CD4-positive, alpha-beta T cell treated with Interleukin-21 for 1 hour (primary cell): ENCODE measurements around the gene CACNA1C.
"Not testable (repeated sequence)": the region's sequence is repeated elsewhere in the genome, so short reads cannot be mapped to it uniquely, and the experiment has no call there.

Experiments used
- DNase-seq: peaks from one replicate; pipeline ENCODE4 v3.0.0-alpha.2; 2020

Gene CACNA1C

DNA sequence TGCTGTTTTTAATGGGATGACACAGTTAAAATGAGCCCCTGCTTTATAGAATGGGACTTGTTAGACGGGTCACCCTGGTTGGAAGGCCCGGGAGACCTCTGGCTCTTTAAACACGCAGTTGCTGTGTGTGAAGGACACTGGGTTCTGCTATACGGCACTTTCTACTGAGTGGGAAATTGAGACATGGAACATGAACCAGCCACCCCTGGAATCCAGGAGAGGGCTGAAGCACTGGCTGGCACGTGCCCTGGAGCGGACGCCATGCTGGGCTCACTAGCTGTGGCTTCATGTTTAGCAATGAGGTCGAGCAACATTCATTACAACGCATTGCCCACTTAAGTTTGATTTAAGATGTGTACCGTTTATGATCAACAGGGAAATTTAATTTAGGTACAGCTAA is 23.9 kb downstream of the CACNA1C start:
- DNase-seq = no peak

DNA sequence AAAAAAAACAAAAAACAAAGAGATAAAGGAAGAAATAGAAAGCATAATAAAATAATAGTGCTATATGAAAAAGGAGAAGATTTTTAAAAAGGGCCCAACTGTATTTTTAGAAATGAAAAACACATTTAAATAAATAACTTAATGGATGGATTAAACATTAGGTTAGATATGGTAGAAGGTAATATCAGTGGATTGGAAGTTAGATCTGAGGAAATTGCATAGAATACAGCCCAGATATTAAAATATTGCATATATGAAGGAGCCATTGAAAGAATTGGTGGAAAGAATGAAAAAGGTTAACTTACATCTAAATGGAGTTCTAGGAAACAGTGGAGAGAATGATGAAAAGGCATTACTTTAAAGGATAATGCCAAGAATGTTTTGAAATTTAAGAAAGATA is 27.8 kb downstream of the CACNA1C start:
- no peak for DNase-seq

DNA sequence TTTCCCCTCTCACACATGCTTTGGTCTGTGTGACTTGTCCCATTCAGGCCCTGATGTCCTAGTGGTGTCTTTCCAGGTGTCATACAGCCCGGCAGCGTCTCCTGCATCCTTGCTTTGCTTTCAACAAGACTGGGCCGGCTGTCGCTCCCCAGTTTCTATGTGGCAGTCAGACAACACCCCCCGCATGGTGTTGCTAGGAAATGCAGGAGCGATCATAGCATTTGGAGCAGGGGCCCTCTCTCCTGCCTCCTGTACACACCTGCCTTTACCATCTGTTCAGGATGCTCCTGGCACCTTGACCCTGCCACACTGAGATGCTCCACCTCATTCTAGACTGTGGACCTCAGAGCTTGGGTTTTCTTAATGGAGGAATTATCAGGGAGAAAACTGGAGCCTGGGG is 29.5 kb downstream of the CACNA1C start:
- no peak for DNase-seq

DNA sequence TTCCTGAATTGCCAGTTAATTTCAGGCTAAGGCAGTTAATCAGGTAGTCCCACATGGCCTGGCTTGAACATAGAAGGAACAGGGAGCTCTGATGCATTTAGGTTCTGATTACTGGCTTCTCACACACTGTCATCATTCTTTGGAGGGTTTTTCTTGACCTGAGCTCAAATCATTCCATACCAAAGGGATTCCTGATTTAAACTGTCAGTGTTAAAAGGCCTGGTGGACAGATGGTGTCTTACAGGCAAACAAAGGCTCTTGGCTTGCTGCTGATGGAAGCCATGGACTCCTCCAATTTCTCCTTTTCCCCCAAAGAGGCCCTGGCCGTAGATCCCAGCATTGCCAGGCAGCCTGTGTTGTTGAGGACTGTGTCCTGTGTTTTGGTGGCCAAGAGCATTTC is 30.2 kb downstream of the CACNA1C start:
- DNase-seq = no peak

DNA sequence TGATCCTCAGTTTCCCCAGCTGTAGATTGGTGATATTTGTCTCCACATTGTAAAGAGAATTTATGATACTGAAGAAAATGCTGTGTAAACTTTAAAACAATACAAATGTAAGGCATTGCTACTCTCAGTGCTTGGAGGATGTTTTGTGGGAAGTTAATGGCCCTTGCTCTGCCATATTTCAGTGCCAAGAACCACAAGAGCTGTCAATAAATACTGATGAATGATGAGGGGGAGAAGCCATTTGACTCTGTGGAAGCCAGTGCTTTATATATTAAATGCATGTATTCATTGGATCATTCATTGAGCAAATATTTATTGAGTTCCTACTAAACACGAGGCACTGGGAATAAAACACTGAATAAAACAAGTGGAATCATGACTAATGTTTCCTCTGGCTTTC is 30.8 kb downstream of the CACNA1C start:
- no peak for DNase-seq

DNA sequence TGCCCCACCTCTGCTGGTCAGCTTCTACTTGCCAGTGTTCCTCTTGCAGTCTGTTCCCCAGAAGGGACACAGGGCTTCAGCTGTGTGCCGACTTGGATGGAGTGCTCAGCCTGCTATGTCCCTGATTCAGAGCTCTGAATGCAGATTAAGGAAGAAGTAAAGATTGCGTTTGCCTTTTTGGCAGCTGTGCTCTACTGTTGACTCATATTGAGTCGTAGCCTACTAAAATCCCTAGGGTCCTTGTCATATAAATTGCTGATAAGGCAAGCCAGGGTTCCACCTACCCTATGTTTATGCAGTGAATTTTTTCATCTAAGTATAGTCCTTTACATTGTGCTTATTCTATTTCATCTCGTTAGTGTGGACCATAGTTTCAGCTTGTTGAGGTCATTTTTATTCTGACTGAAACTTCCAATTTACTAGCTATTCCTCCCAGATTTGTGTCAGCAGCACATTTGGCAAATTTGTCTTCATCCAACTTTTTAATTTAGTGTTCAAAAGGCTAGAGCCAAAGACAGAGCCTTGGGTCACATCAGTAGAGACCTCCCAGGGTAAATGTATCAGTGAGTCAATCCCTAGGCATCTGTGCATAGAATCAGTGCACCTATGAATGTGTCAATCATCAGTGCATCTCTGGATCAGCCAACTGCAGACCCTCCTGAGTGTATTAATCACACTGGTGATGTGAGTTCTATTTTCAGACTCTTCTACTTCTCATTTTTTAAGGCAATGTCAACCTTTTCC is 31.9 kb downstream of the CACNA1C start:
- DNase-seq = no peak

DNA sequence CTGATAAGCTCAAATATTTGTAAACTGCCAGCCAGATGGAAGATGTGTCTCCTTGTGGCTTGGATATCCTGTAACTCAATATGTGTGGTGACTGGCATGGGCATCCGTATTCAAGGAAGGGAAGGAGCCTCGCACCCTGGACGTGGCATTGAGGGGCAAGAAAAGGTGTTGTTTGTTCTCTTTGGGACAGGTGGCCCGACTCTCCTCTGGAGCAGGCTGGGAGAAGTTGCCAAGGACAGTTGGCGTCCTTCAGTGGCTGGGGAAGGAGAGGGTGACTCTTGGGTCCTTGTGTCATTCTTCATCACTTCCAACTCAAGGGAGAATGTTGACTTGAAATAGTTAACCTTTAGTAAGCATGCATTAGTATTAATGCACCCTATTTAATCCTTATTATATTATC is 39.6 kb downstream of the CACNA1C start:
- no peak for DNase-seq

DNA sequence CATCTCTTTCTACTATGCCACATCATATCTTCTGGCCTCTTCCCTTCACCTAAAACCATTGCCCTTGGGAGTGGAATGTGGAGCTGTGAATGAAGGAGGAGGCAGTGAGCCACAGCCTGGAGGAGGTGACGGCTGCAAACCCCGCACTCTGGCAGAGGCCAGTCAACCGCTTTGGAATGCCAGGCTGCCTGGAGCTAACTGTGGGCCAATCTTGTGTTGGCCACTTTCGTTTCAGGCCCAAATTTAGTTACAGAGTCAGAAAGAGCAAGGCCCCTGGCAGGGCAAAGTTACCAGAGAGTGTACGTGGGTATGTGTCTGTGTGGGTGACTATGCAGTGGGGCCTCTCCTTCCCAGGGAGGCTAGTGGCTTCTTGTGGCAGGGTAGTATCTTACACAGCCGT is 40.1 kb downstream of the CACNA1C start:
- DNase-seq = no peak

DNA sequence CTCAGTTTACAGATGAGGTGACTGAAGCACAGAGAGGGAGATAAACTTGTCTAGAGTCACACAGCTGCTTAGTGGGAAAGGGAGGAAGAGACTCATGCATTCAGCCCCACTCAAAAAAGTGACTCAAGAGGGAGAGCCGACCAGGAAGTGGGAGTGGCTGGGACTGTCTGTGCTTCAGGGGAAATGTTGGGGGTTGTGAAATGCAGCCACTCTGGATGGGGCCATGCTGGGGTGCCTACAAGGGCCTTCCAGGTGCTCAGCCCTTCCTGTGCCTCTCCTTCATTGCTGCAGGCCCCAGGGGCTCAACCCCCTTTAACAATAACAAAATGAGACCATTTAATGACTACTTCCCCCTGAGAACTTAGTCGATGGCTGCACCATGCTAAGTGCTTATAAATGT is 41.8 kb downstream of the CACNA1C start:
- no peak for DNase-seq

DNA sequence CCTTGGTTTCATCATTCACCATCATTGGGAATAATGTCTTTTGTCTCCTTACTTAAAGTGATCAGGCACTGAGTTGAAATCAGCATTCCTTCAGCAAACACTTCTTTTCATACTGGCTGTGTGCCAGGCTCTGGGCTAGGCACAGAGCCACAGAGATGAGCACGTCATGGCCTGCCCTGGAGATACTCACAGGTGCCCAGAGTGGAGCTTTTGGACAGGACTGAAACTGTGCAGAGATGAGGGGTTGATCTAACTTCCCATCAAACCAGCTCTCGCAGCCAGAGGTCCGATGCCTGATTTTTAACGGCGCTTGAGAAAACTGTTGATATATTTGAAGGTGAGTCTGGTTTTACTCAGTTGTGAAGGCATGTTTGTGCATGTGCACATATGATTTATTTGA is 43.1 kb downstream of the CACNA1C start:
- DNase-seq = no peak

DNA sequence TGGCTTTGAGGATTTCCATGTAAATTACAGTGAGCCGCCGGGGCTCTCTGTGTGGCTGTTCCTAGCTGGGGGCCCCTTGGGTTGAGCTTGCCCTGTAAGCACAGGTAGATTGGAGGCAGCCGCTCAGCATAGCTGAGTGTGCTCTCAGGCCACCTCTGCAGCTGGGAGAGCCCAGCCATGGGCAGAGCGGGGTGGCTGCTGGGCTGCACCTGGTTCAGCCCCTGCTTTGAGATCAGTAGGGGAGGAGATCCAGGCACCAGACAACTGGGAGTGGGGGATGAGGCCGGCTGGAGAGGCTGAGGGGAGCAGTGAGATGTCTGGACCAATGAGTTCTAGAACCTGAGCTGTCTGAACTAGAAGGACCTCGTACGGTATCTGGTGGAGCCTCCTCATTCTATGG is 44.8 kb downstream of the CACNA1C start:
- DNase-seq = no peak

DNA sequence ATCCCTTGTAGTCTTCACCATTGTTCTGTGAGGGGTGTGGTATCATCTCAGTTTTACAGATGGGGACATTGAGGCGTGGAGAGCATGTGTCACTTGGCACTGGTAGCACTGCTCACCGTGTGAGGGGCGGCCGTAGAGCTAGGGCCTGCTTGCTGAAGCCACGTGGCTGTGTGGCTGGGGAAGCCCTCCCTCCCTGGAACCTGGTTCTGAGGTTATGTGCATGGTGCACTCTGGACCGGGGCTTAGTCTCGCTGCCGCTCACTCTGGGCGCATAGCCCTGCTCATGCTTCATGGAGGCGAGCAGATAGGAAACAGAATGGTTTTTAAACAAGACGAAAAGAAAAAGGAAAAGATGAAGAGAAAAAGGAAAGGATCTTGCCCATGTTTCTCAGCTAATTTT is 46.1 kb downstream of the CACNA1C start:
- DNase-seq = no peak

DNA sequence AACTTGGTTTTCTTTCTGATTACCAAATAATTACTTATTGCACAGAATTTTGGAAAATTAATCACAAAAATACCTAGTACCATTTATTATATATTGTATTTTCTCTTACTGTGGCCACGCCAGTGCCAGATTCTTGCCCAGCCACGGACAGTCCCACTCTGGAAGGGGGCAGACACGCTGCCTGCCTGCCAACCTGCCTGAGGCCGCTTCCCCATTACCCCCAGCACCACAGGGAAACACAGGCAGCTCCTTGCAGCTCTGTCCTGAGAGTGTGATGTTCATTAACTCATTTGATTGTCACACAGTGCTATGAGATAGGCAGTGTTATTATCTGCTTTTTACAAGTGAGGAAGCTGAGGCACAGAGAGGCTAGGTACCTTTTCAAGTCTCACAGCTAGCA is 46.8 kb downstream of the CACNA1C start:
- no peak for DNase-seq

DNA sequence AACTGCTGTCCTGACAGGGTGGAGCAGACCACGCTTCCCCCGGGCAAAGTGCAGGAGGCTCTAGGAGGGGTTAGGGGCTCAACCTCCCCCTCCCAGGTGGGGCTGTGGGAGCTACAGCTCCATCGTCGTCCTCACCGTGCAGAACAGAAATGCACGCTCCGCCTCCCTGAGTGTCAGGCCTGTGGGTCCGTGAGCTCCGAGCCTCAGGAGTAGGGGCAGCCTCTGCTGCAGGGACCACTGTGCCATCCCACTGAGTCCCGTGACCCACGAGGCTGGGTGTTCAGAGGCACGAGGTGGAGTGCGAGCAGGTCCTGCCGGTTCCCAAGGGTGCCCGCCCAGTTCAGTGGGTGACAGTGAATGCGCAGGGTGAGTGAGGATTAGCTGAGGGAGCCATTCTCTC is 48.6 kb downstream of the CACNA1C start:
- DNase-seq = no peak

DNA sequence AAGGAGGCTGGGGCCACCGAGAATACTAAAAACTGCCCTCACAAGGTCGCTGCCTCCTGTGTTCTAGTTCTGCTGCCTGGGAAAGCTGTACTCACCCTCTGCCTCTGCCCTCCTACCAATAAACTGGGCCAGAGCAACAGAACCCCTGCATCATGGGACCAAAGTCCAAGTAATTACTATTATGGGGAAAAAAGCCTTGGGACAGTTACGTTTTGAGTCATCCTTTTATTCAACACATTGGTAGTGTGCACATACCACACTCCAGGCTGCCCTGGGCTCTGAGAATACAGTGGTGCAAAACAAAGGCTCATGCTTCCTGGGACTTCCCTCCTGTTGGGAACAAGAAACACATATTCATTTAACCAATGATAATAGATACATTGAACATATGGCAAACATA is 49.0 kb downstream of the CACNA1C start:
- no peak for DNase-seq

DNA sequence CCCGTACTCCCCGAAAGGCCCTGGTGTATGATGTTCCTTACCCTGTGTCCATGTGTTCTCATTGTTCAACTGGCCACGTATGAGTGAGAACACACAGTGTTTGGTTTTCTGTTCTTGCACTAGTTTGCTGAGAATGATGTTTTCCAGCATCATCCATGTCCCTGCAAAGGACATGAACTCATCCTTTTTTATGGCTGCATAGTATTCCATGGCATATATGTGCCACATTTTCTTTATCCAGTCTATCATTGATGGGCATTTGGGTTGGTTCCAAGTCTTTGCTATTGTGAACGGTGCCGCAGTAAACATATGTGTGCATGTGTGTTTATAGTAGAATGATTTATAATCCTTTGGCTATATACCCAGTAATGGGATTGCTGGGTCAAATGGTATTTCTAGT is 49.9 kb downstream of the CACNA1C start:
- DNase-seq = not testable (repeated sequence)

DNA sequence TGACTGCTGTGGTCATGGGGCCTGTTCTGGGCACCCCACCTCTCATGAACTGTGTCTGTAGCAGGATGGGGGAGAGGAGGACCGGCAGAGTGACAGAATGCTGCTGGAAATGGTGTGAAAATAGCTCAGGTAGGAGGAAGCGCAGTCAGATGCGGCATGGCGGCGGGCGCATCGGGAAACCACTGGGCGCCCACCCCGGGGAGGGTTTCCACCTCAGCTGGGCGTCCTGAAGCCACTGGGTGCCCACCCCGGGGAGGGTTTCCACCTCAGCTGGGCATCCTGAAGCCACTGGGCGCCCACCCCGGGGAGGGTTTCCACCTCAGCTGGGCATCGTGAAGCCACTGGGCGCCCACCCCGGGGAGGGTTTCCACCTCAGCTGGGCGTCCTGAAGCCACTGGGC is 52.6 kb downstream of the CACNA1C start:
- not testable (repeated sequence) for DNase-seq

DNA sequence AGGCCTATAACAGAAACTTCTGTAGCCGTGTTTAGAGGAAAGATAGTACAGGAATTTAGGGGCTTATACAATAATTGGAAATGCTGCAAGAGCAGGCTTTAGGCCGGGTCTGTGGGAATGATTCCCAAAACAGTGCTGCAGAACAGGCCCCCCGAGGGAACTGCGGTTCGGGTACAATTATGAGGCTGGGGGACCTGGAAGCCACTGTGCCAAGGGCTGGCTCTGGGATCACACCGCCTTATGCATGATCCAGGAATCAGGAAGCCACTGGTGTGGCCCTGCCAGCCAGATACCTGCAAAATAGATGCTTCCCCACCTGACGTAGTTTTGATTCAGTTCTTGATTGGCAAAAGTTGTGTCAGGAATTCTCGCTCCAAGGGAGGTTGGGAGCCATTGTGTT is 55.4 kb downstream of the CACNA1C start:
- no peak for DNase-seq

DNA sequence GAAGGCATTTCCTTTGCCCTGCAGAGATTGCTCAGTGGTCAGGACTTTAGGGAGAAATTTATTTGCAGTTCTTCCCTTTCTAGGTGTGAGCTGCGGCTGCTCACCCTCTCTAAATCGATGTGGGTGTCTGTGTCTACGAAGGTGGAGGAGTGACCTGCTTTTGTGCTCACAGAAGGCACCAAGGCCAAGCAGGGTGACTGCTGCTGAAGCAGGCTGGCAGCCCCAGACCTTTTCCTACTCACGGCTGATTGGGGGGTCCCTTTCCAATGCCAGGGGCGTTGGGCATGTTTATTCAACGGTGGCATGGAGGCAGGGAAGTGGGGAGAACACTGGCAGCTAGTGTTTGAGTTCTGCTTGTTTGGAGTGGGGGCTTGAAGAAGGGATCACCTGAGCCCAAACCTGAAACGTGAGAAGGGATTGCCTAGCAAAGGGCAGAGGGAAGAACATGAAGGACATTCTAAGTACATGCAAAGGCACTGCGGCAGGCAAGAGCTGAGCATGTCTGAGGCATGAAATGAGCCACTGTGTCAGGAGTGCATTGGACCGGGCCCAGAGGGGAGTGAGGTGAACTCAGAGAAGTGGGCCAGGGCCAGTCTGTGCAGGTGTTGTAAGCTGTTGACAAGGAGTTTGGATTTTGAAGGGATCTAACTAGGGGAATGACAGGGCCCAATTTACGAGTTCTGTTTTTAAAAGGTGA is 56.3 kb downstream of the CACNA1C start:
- DNase-seq = no peak

DNA sequence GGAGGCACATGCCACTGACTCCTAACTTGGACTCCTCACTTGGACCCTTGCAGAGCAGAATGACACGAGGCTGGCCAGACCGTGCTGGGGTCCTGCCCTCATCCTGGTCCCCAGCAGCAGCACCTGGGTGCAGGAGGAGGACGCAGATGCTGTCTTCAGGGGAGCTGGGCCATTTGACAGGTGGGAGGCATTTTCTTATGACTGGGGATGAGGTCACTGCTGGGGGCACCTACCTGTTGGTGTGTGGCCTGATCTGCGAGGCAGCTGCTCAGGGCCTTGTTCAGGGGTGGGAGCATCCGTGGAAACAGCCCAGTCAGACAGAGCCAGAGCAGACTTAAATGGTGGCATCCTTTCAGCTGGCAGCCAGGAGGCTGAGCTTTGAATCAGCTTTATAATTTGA is 57.3 kb downstream of the CACNA1C start:
- no peak for DNase-seq

DNA sequence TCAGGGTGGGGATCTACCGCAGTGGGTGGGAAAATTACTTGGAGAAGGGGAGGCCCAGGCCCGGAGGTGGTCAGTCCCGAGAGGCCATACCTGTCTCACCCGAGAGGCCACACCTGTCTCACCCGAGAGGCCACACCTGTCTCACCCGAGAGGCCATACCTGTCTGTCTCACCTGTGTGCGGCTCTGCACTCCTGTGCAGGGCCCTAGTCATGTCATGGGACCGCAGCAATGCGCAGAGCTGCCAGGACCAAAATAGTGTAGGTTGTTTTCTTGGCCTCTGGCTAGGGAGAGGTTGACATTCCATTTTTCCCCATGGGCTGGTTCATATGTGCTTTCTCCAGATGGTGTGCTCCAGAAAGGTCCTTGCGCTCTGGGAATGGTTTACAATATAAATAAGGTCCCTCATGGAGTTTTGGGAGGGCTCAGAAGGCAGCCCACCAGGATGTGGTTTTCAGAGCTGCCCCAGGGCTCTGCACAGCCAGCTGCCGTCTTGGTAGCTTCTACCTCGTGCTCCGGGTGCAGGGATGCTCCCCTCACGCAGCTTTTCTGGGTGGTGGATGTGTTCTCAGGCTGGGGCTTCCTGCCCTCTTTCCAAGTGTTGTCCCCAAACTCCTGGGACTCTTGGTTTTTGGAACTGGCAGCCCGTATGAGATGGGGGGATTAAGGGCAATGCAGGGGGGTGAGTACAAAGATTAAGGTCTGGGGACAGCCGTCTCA is 58.2 kb downstream of the CACNA1C start:
- DNase-seq = no peak

DNA sequence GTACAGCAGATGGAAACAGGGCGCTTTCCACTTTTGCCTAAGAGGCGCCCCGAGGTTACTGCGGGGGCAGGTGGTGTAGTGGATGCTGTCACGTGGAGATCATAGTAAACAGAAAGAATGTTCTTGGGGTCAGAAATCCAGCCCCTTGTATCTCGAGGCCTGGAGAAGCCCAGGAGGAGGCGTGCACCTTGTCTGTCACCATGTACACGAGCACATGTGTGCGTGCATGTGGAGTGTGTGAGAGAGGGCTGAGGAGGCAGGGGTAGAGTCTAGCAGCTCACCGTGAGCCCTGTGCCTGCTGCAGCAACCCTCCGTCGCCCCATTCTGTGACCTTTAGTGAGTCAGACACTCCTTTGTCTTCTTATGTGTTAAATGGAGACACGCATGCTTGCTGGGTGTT is 59.0 kb downstream of the CACNA1C start:
- DNase-seq = no peak

DNA sequence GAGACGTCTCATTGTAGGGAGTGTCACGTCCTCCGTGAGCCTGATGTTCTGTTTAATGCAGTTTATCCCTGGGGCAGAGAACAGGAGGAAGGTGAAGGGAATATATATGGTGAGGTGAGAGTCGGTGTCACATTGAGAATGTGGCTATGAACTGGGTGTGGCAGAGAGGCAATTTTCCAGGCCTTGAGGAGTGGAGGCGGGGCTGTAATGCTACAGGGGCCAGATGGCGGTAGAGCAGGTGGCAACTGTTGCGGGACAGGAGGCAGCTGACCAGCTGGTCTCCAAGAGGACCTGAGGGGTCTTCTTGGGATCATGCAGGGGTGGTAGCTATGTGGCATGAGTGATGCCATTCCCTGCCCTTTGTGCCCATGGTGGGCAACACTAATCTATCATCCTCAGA is 59.6 kb downstream of the CACNA1C start:
- DNase-seq = no peak
